Gastroesophageal sphincter (tissue), 3 donors: ENCODE data around the gene KIAA1191.

Experiments used
- CTCF ChIP-seq, 4 experiments: fragments of 200-600 bp in 2 of 4; fragments of 450-650 bp in 2 of 4; sonication (generic) in 1 of 4; IDR thresholded peaks; one replicate each; pipeline ENCODE4 v1.5.1; 2017 to 2019; ENCODE audit warnings: antibody characterized with exemption in 4 of 4, mild to moderate bottlenecking in 2 of 4, moderate library complexity in 2 of 4
- POLR2AphosphoS5 ChIP-seq: sonication (generic); formaldehyde crosslinking; IDR thresholded peaks from one replicate; pipeline ENCODE4 v1.6.1; 2017; ENCODE audit warnings: antibody characterized with exemption

- no peak for TF ChIP-seq CTCF (IDR thresholded peaks at IDR 0.05)
- no peak for TF ChIP-seq POLR2AphosphoS5
Measured at GRCh38 chr5:176394881-176395675, 33.5 kb upstream of the KIAA1191 start.
